Astrocyte (in vitro differentiated cells and primary cell): ENCODE data around the gene TIGIT. TPM values are rescaled to one million over a fixed set of nuclear protein-coding genes. Genes with fewer than 3 reads are reported as not detected.

Experiments used
- DNase-seq: peaks from one replicate; pipeline ENCODE4 v3.0.0-alpha.2; 2010; ENCODE audit warnings: low read depth
- FAIRE-seq: peaks from 2 replicates; lab custom pipeline; 2011; peaks lifted over from hg19 to GRCh38; lab: Jason Lieb, UNC
- H2AFZ ChIP-seq: 2 replicates; pipeline ENCODE4 v1.6.0; 2012; ENCODE audit warnings: low read depth, low read length, inconsistent platforms
- H3K27ac ChIP-seq: 2 replicates; pipeline ENCODE4 v1.5.1; 2011; ENCODE audit warnings: low read depth, low read length, inconsistent platforms
- H3K27me3 ChIP-seq: 2 replicates; pipeline ENCODE4 v1.6.0; 2011; ENCODE audit warnings: low read length, inconsistent platforms; ENCODE audit not compliant: insufficient read depth
- H3K36me3 ChIP-seq: 2 replicates; pipeline ENCODE4 v1.5.1; 2011; ENCODE audit warnings: low read length, inconsistent platforms; ENCODE audit not compliant: insufficient read depth
- H3K4me1 ChIP-seq: 2 replicates; pipeline ENCODE4 v1.5.1; 2011; ENCODE audit warnings: low read length, inconsistent platforms; ENCODE audit not compliant: insufficient read depth
- H3K4me2 ChIP-seq: 2 replicates; pipeline ENCODE4 v1.6.0; 2012; ENCODE audit warnings: low read length, inconsistent platforms
- H3K4me3 ChIP-seq: 2 replicates; pipeline ENCODE4 v1.5.1; 2011; ENCODE audit warnings: low read depth, mild to moderate bottlenecking, low read length, inconsistent platforms; ENCODE audit not compliant: insufficient read depth
- H3K79me2 ChIP-seq: 2 replicates; pipeline ENCODE4 v1.6.0; 2012; ENCODE audit warnings: mild to moderate bottlenecking, low read length, inconsistent platforms; ENCODE audit not compliant: insufficient read depth
- H3K9ac ChIP-seq: 2 replicates; pipeline ENCODE4 v1.6.0; 2012; ENCODE audit warnings: mild to moderate bottlenecking, low read length, inconsistent platforms
- H3K9me3 ChIP-seq: 2 replicates; pipeline ENCODE4 v1.5.1; 2012; ENCODE audit warnings: low read depth, mild to moderate bottlenecking, low read length, inconsistent platforms; ENCODE audit not compliant: insufficient read depth
- H4K20me1 ChIP-seq: 2 replicates; pipeline ENCODE4 v1.6.0; 2012; ENCODE audit warnings: low read length, inconsistent platforms; ENCODE audit not compliant: insufficient read depth
- H3K27ac Mint-ChIP-seq: one replicate; pipeline ENCODE4 v1.8.0; 2021; ENCODE audit warnings: mild to moderate bottlenecking, mixed read lengths; ENCODE audit not compliant: unreplicated experiment
- H3K27me3 Mint-ChIP-seq: one replicate; pipeline ENCODE4 v1.8.0; 2021; ENCODE audit warnings: low read depth, mixed read lengths; ENCODE audit not compliant: unreplicated experiment
- H3K36me3 Mint-ChIP-seq: one replicate; pipeline ENCODE4 v1.8.0; 2021; ENCODE audit warnings: low read depth, mixed read lengths; ENCODE audit not compliant: unreplicated experiment
- H3K4me1 Mint-ChIP-seq: one replicate; pipeline ENCODE4 v1.8.0; 2021; ENCODE audit warnings: low read depth, mixed read lengths; ENCODE audit not compliant: unreplicated experiment
- H3K4me3 Mint-ChIP-seq: one replicate; pipeline ENCODE4 v1.8.0; 2021; ENCODE audit warnings: mild to moderate bottlenecking, moderate library complexity, mixed read lengths; ENCODE audit not compliant: unreplicated experiment
- H3K9me3 Mint-ChIP-seq: one replicate; pipeline ENCODE4 v1.8.0; 2021; ENCODE audit warnings: mild to moderate bottlenecking, mixed read lengths; ENCODE audit not compliant: unreplicated experiment
- CTCF ChIP-seq: IDR thresholded peaks from 2 replicates; pipeline ENCODE4 v1.5.1; 2011; ENCODE audit warnings: low read depth, mild to moderate bottlenecking, inconsistent platforms, low read length, moderate library complexity; ENCODE audit not compliant: insufficient read depth
- EZH2 ChIP-seq: IDR thresholded peaks from 2 replicates; pipeline ENCODE4 v1.6.1; 2012; ENCODE audit warnings: mild to moderate bottlenecking, low read length, inconsistent platforms; ENCODE audit not compliant: insufficient read depth
- total RNA-seq: library from RNA; stranded (reverse); gene quantifications from 2 replicates; pipeline ENCODE4 v1.2.1, GENCODE V29; 2021

Gene TIGIT
- total RNA-seq, 1 donor from 2014 or later, result not detected

- peaks cover 12% of the 10 kb centered on the region for H3K27me3 Mint-ChIP-seq
- no peaks in the 10 kb centered on the region for H4K20me1 ChIP-seq
- H3K27ac ChIP-seq, result no peak overlapping the region
- H3K4me3 Mint-ChIP-seq, result no peak overlapping the region
- peaks cover 8% of the 10 kb centered on the region for H3K9me3 Mint-ChIP-seq
- H3K4me1 ChIP-seq, result no peaks in the 10 kb centered on the region
- peaks cover 3% of the 10 kb centered on the region for H3K4me1 Mint-ChIP-seq
- no peak overlapping the region for H3K9ac ChIP-seq
- no peak overlapping the region for H2AFZ ChIP-seq
- H3K9me3 ChIP-seq, result no peaks in the 10 kb centered on the region
- FAIRE-seq, result no peak
- H3K4me2 ChIP-seq, result no peak overlapping the region
- no peaks in the 10 kb centered on the region for H3K36me3 Mint-ChIP-seq
- no peak overlapping the region for H3K4me3 ChIP-seq
- H3K36me3 ChIP-seq, result no peaks in the 10 kb centered on the region
- H3K79me2 ChIP-seq, result no peaks in the 10 kb centered on the region
- DNase-seq, result no peak
- H3K27ac Mint-ChIP-seq, result no peak overlapping the region
- TF ChIP-seq EZH2 (no peak), CTCF (no peak)
- H3K27me3 ChIP-seq, result no peaks in the 10 kb centered on the region
These were observed 14.0 kb downstream of the TIGIT start for GRCh38 chr3:114307832-114308231.

GRCh38 chr3:114308377-114308776 is 14.5 kb downstream of the TIGIT start:
- Mint-ChIP-seq H3K36me3 (no peaks in the 10 kb centered on the region), H3K4me3 (no peak overlapping the region), H3K27me3 (peaks cover 12% of the 10 kb centered on the region), H3K27ac (no peak overlapping the region), H3K9me3 (peaks cover 8% of the 10 kb centered on the region), H3K4me1 (peaks cover 3% of the 10 kb centered on the region)
- Histone ChIP-seq H3K4me2 (no peak overlapping the region), H3K9ac (no peak overlapping the region), H3K27me3 (no peaks in the 10 kb centered on the region), H4K20me1 (no peaks in the 10 kb centered on the region), H3K36me3 (no peaks in the 10 kb centered on the region), H3K9me3 (no peaks in the 10 kb centered on the region), H3K79me2 (no peaks in the 10 kb centered on the region), H3K4me3 (no peak overlapping the region), H3K4me1 (no peaks in the 10 kb centered on the region), H2AFZ (no peak overlapping the region), H3K27ac (no peak overlapping the region)
- no peak for FAIRE-seq
- TF ChIP-seq EZH2 (no peak), CTCF (no peak)
- no peak for DNase-seq

- peaks cover 8% of the 10 kb centered on the region for H3K9me3 Mint-ChIP-seq
- no peaks in the 10 kb centered on the region for H3K9me3 ChIP-seq
- H3K36me3 ChIP-seq, result no peaks in the 10 kb centered on the region
- no peak overlapping the region for H3K4me3 Mint-ChIP-seq
- H3K36me3 Mint-ChIP-seq, result no peaks in the 10 kb centered on the region
- H3K4me1 Mint-ChIP-seq, result peaks cover 3% of the 10 kb centered on the region
- no peak overlapping the region for H3K27ac Mint-ChIP-seq
- H3K27me3 Mint-ChIP-seq, result peaks cover 12% of the 10 kb centered on the region
- FAIRE-seq (no peak), DNase-seq (no peak)
- no peak overlapping the region for H3K4me3 ChIP-seq
- H3K9ac ChIP-seq, result no peak overlapping the region
- H4K20me1 ChIP-seq, result no peaks in the 10 kb centered on the region
- H3K27ac ChIP-seq, result no peak overlapping the region
- no peaks in the 10 kb centered on the region for H3K27me3 ChIP-seq
- no peak overlapping the region for H2AFZ ChIP-seq
- no peaks in the 10 kb centered on the region for H3K79me2 ChIP-seq
- H3K4me1 ChIP-seq, result no peaks in the 10 kb centered on the region
- TF ChIP-seq EZH2 (no peak), CTCF (no peak)
- no peak overlapping the region for H3K4me2 ChIP-seq
These were observed 15.0 kb downstream of the TIGIT start for GRCh38 chr3:114308830-114309229.
